GM12872 (cell line): ENCODE results near the gene PRTG.

Experiments
- CTCF ChIP-seq: IDR thresholded peaks from 3 replicates; pipeline ENCODE4 v1.5.1; 2011; ENCODE audit warnings: low read depth, mild to moderate bottlenecking, low read length, moderate library complexity; ENCODE audit not compliant: insufficient read depth

Gene PRTG

GRCh38 chr15:55665605-55666227, 77.2 kb downstream of the PRTG start:
- TF ChIP-seq CTCF, result no peak

- no peak for TF ChIP-seq CTCF
Measured at GRCh38 chr15:55661428-55661827, 81.5 kb downstream of the PRTG start.

GRCh38 chr15:55660153-55660552, 82.8 kb downstream of the PRTG start:
- no peak for TF ChIP-seq CTCF

DNA sequence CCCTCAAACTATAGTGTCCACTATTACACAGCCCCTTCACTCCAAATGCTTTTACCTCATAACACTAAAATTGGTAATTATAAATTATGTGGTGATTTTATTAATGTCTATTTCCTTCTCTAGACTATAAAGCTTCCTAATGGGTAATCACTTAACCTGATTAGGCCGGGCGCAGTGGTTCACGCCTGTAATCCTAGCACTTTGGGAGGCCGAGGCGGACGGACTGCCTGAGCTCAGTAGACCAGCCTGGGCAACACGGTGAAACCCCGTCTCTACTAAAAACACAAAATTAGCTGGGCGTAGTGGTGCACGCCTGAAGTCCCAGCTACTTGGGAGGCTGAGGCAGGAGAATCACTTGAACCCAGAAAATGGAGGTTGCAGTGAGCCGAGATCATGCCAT, 83.5 kb downstream of the PRTG start:
- no peak for TF ChIP-seq CTCF

GRCh38 chr15:55658886-55659285, 84.1 kb downstream of the PRTG start:
- TF ChIP-seq CTCF, result no peak

GRCh38 chr15:55654561-55655031, 88.4 kb downstream of the PRTG start:
- TF ChIP-seq CTCF, result no peak

DNA sequence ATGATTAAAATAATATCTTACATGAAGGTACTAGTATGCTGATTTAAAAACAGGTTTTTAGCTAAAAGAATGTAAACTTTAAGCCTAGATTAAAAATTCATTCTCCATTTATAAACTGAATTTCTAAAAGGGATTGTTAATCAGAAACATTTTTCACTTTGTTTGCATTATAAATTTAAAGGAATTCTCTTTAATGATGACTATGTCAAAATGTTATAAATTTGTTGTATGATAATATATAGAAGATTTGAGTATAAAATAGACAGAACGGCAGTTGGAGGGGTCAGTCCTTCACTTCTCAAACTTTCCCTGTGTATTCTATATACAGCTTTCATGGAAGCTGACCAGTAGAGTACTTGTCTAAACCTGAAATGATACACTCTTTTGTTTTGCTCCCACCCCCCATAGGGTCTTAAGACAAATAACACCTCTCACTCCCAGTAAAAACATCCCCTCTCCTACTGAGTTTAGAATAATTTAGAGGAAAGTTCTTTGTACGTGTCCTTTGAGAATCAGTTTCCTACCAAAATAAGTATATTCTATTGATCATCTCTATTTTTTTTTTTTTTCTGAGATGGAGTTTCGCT, 90.0 kb downstream of the PRTG start:
- TF ChIP-seq CTCF, result no peak
